IMR-90 (cell line): Measurements from ENCODE around the gene NSUN7. TPM values are rescaled to one million over a fixed set of nuclear protein-coding genes. Genes with fewer than 3 reads are reported as not detected.

Experiments used
- ATAC-seq: fragments of 200-7000 bp; cut with Tn5 transposase; 2 replicates; pipeline ENCODE4 v1.9.1; 2020; ENCODE audit warnings: low read depth, mild to moderate bottlenecking, moderate library complexity
- BruUV-seq: library from RNA; stranded (reverse); fragments of 400-500 nt; replicated peaks from 2 replicates; lab custom pipeline; 2021; lab: Mats Ljungman, UMichigan
- CTCF ChIA-PET: fragments of 300-600 bp; formaldehyde crosslinking; extraction: SDS; loops from one replicate; lab custom pipeline; 2021; ENCODE audit warnings: antibody characterized with exemption; lab: Yijun Ruan, JAX
- POLR2A ChIA-PET: fragments of 300-600 bp; sonication (Branson Sonifier 250); formaldehyde crosslinking; loops from one replicate; lab custom pipeline; 2022; ENCODE audit warnings: antibody characterized with exemption; ENCODE audit not compliant: unreplicated experiment; lab: Charles Lee
- DNase-seq: peaks from one replicate; pipeline ENCODE4 v3.0.0; 2013
- H2AFZ ChIP-seq: replicated peaks from 2 replicates; pipeline ENCODE3; 2013; ENCODE audit warnings: low read length, mild to moderate bottlenecking; ENCODE audit not compliant: poor library complexity
- H2AK5ac ChIP-seq: 2 replicates; pipeline ENCODE4 v1.6.1; 2013; ENCODE audit warnings: low read depth, low read length, inconsistent platforms
- H2AK9ac ChIP-seq: replicated peaks from 2 replicates; pipeline ENCODE3; 2013; ENCODE audit warnings: mild to moderate bottlenecking, low read depth, low read length, moderate library complexity; ENCODE audit not compliant: poor library complexity
- H2BK120ac ChIP-seq: 2 replicates; pipeline ENCODE4 v1.6.1; 2013; ENCODE audit warnings: low read depth, low read length, inconsistent platforms
- H2BK15ac ChIP-seq: 3 replicates; pipeline ENCODE4 v1.6.1; 2013; ENCODE audit warnings: low read depth, low read length, inconsistent platforms
- H2BK20ac ChIP-seq: 2 replicates; pipeline ENCODE4 v1.6.1; 2013; ENCODE audit warnings: low read depth, mild to moderate bottlenecking, inconsistent platforms, low read length, moderate library complexity
- H2BK5ac ChIP-seq: 2 replicates; pipeline ENCODE4 v1.6.1; 2013; ENCODE audit warnings: mild to moderate bottlenecking, low read depth, low read length, inconsistent platforms; ENCODE audit not compliant: poor library complexity, severe bottlenecking
- H3K14ac ChIP-seq: replicated peaks from 2 replicates; pipeline ENCODE4 v1.6.1; 2013; ENCODE audit warnings: low read depth, low read length, inconsistent platforms
- H3K18ac ChIP-seq: 2 replicates; pipeline ENCODE4 v1.6.1; 2013; ENCODE audit warnings: low read depth, low read length, control low read depth
- H3K23ac ChIP-seq: 2 replicates; pipeline ENCODE4 v1.6.1; 2013; ENCODE audit warnings: low read depth, low read length, inconsistent platforms
- H3K27ac ChIP-seq: 2 replicates; pipeline ENCODE4 v1.5.1; 2013; ENCODE audit warnings: mild to moderate bottlenecking, control low read depth, low read length; ENCODE audit not compliant: insufficient read depth
- H3K27me3 ChIP-seq: 2 replicates; pipeline ENCODE4 v1.6.1; 2013; ENCODE audit warnings: low read length; ENCODE audit not compliant: control insufficient read depth, insufficient read depth
- H3K36me3 ChIP-seq: 2 replicates; pipeline ENCODE4 v1.6.1; 2013; ENCODE audit warnings: low read length, mixed read lengths; ENCODE audit not compliant: control insufficient read depth, insufficient read depth
- H3K4ac ChIP-seq: 2 replicates; pipeline ENCODE4 v1.6.1; 2013; ENCODE audit warnings: low read depth, low read length, inconsistent platforms
- H3K4me1 ChIP-seq: 2 replicates; pipeline ENCODE4 v1.6.1; 2013; ENCODE audit warnings: low read length, mixed read lengths; ENCODE audit not compliant: control insufficient read depth, insufficient read depth
- H3K4me2 ChIP-seq: 2 replicates; pipeline ENCODE4 v1.6.1; 2013; ENCODE audit warnings: low read depth, mild to moderate bottlenecking, control low read depth, low read length, moderate library complexity
- H3K4me3 ChIP-seq: 2 replicates; pipeline ENCODE4 v1.5.1; 2013; ENCODE audit warnings: low read depth, mild to moderate bottlenecking, control low read depth, low read length, moderate library complexity; ENCODE audit not compliant: insufficient read depth
- H3K56ac ChIP-seq: 2 replicates; pipeline ENCODE4 v1.6.1; 2013; ENCODE audit warnings: low read length, inconsistent platforms; ENCODE audit not compliant: insufficient read depth; ENCODE audit errors: extremely low read depth
- H3K79me1 ChIP-seq, 2 experiments: 2 replicates each; pipeline ENCODE4 v1.6.1; 2013; ENCODE audit warnings: low read length in 2 of 2, inconsistent platforms in 1 of 2, low read depth in 1 of 2
- H3K9ac ChIP-seq: 2 replicates; pipeline ENCODE4 v1.6.1; 2013; ENCODE audit warnings: low read depth, low read length, control low read depth
- H3K9me1 ChIP-seq: 2 replicates; pipeline ENCODE4 v1.6.1; 2013; ENCODE audit warnings: low read length, inconsistent platforms; ENCODE audit not compliant: insufficient read depth
- H3K9me3 ChIP-seq: 2 replicates; pipeline ENCODE4 v1.6.1; 2013; ENCODE audit warnings: low read length; ENCODE audit not compliant: control insufficient read depth, insufficient read depth
- H4K20me1 ChIP-seq: 2 replicates; pipeline ENCODE4 v1.6.1; 2013; ENCODE audit warnings: low read length, inconsistent platforms; ENCODE audit not compliant: insufficient read depth
- H4K5ac ChIP-seq: 2 replicates; pipeline ENCODE4 v1.6.1; 2013; ENCODE audit warnings: mild to moderate bottlenecking, low read depth, low read length, control low read depth
- H4K8ac ChIP-seq, 2 experiments: 2 replicates each; pipeline ENCODE4 v1.6.1; 2013; ENCODE audit warnings: low read depth in 2 of 2, low read length in 2 of 2, control low read depth in 1 of 2, inconsistent platforms in 1 of 2
- H4K91ac ChIP-seq: 2 replicates; pipeline ENCODE4 v1.6.1; 2013; ENCODE audit warnings: low read depth, low read length, inconsistent platforms; ENCODE audit not compliant: insufficient read depth
- CEBPB ChIP-seq: IDR thresholded peaks from 2 replicates; pipeline ENCODE4 v1.6.1; 2012; ENCODE audit warnings: low read depth, low read length, improper control_type of control experiment
- CTCF ChIP-seq: conservative IDR thresholded peaks from 2 replicates; pipeline ENCODE4 v1.5.1; 2012; ENCODE audit warnings: mild to moderate bottlenecking, low read depth, low read length, improper control_type of control experiment
- NFE2L2 ChIP-seq: fragments of 150-350 bp; IDR thresholded peaks from 2 replicates; pipeline ENCODE4 v1.6.1; 2016; ENCODE audit warnings: low read depth, mild to moderate bottlenecking, low read length
- RAD21 ChIP-seq: IDR thresholded peaks from 2 replicates; pipeline ENCODE4 v1.6.1; 2012; ENCODE audit warnings: low read length, improper control_type of control experiment
- WGBS, 2 experiments: methylation state at CpG; one replicate each; pipeline versions ENCODE4 v1.1.5 to v1.1.7; 2013; ENCODE audit warnings: missing lambda C conversion rate in 2 of 2; ENCODE audit not compliant: insufficient read length in 1 of 2; ENCODE audit errors: extremely low coverage in 2 of 2; 5-methylcytosine and 5-hydroxymethylcytosine counted together
- dilution Hi-C: fragments of 300-500 bp; cut with HindIII; formaldehyde crosslinking; loops from one replicate; pipeline ENCODE4 v1.14.3; 2018; ENCODE audit warnings: low sequenced_read_pairs; ENCODE audit not compliant: unreplicated experiment
- in situ Hi-C: fragments of 300-500 bp; cut with MboI; formaldehyde crosslinking; loops from 3 replicates; pipeline ENCODE4 v1.14.3; 2019; ENCODE audit warnings: low sequenced_read_pairs, inconsistent platforms, mixed read lengths
- intact Hi-C: fragments of 100-400 bp; cut with micrococcal nuclease; formaldehyde crosslinking; loops from 2 replicates; pipeline ENCODE4 v1.10.0; 2022
- polyA plus RNA-seq, 3 experiments: library from polyadenylated mRNA; depleted of rRNA; stranded (reverse); fragments of >200 nt; gene quantifications; 2 replicates each; pipeline ENCODE4 v1.2.3, GENCODE V29; 2012; ENCODE audit warnings: low replicate concordance in 1 of 3
- total RNA-seq: library from RNA; depleted of rRNA; stranded (reverse); fragments of >200 nt; gene quantifications from 2 replicates; pipeline ENCODE4 v1.2.3, GENCODE V29; 2012

NSUN7 gene
- total and polyA plus RNA-seq, 2 of the 4 experiments (the other 2 are of a cell fraction): not detected

- no CpG with 5 or more reads among the region's 7 CpGs for WGBS, 2 experiments
- intact Hi-C loops (loop anchor here (5.0 to 10.0 kb wide), 2 partner anchors 521 to 581 kb away; partner anchors contain the start of gene UCHL1), in situ Hi-C loops (loop anchor here (25.0 kb wide), 1 partner anchor 504 kb away; no protein-coding TSS in a partner anchor), dilution Hi-C loops (no loop called here)
- Histone ChIP-seq H4K20me1 (no peaks in the 10 kb centered on the region), H3K14ac (no peak overlapping the region), H4K91ac (no peak overlapping the region), H4K8ac (no peak overlapping the region), H3K4me1 (no peaks in the 10 kb centered on the region), H3K4me2 (no peak overlapping the region), H2BK120ac (no peak overlapping the region), H3K4ac (no peak overlapping the region), H3K18ac (no peak overlapping the region), H3K79me1 (no peaks in the 10 kb centered on the region), H2BK20ac (no peak overlapping the region), H2AFZ (no peak overlapping the region), H3K27me3 (peaks cover 10% of the 10 kb centered on the region), H3K9ac (no peak overlapping the region), H3K27ac (no peak overlapping the region), H3K4me3 (no peak overlapping the region), H3K23ac (no peak overlapping the region), H3K9me3 (no peaks in the 10 kb centered on the region), H4K5ac (no peak overlapping the region), H2BK15ac (no peak overlapping the region), H3K56ac (no peak overlapping the region), H2BK5ac (no peak overlapping the region), H2AK5ac (no peak overlapping the region), H3K9me1 (no peaks in the 10 kb centered on the region), H3K36me3 (no peaks in the 10 kb centered on the region), H2AK9ac (no peak overlapping the region)
- TF ChIP-seq RAD21 (no peak), NFE2L2 (no peak), CEBPB (no peak), CTCF (no peak)
- ChIA-PET CTCF (interaction anchor here (0.7 kb wide), 1 partner anchor 70 kb away, joined by 3 read pairs; no protein-coding TSS in a partner anchor), POLR2A (no interaction called here)
- ATAC-seq (no peak), DNase-seq (no peak)
- no TSS peak for BruUV-seq
Observed at GRCh38 chr4:40733752-40734151, 16.0 kb upstream of the NSUN7 start.
